Neural crest cell (in vitro differentiated cells): ENCODE data around the gene LIN7B. TPM values are rescaled to one million over a fixed set of nuclear protein-coding genes. Genes with fewer than 3 reads are reported as not detected.

Experiments
- DNase-seq: peaks from one replicate; pipeline ENCODE4 v3.0.0; 2021; ENCODE audit warnings: low read depth, mixed read lengths, low spot score
- H3K27ac Mint-ChIP-seq: one replicate; pipeline ENCODE4 v1.8.0; 2021; ENCODE audit warnings: mild to moderate bottlenecking, mixed read lengths; ENCODE audit not compliant: unreplicated experiment
- H3K27me3 Mint-ChIP-seq: 2 replicates; pipeline ENCODE4 v1.8.0; 2021; ENCODE audit warnings: low read depth, mild to moderate bottlenecking, mixed read lengths
- H3K36me3 Mint-ChIP-seq: 2 replicates; pipeline ENCODE4 v1.8.0; 2021; ENCODE audit warnings: low read depth, mild to moderate bottlenecking, mixed read lengths
- H3K4me1 Mint-ChIP-seq: 2 replicates; pipeline ENCODE4 v1.8.0; 2021; ENCODE audit warnings: mixed read lengths
- H3K4me3 Mint-ChIP-seq: one replicate; pipeline ENCODE4 v1.8.0; 2021; ENCODE audit warnings: mild to moderate bottlenecking, mixed read lengths
- H3K9me3 Mint-ChIP-seq: 2 replicates; pipeline ENCODE4 v1.8.0; 2021; ENCODE audit warnings: mixed read lengths
- total RNA-seq: library from RNA; stranded (reverse); gene quantifications from 2 replicates; pipeline ENCODE4 v1.2.1, GENCODE V29; 2021
- TF ChIP-seq, protein P1 (sequence below): fragments of 200-600 bp; sonication (generic); conservative IDR thresholded peaks from 2 replicates; pipeline ENCODE4 v1.5.0; 2021; ENCODE audit warnings: antibody characterized with exemption, mild to moderate bottlenecking

The LIN7B gene
- total RNA-seq, 1 donor from 2014 or later, result 5.4 TPM

DNA sequence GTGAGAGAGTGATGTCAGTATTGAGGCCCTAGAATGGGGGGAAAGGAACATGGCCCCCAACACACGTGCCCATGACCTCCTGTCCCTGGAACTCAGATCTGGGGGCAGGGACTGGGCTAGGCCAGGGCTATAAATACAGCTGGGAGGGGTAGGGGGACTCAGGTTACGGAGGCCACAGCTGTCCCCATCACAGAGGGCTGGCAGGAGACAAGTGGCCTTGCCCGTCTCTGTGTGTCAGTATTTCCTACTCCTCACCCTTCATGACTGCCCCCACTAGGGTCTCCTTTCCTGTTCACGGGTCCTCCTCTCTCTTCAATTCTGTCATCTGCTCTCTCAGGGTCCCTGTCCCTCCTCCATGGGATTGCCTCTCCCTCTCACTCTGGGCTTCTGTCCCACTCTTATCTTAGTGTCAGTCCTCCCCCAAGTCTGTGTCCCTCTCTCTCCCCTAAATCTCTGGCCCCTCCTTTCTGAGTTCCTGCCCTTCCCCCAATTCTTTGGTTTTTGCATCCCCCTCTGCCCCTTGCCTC, 41.7 kb downstream of the LIN7B start:
- no peaks in the 10 kb centered on the region for H3K36me3 Mint-ChIP-seq
- TF ChIP-seq, protein P1, sequence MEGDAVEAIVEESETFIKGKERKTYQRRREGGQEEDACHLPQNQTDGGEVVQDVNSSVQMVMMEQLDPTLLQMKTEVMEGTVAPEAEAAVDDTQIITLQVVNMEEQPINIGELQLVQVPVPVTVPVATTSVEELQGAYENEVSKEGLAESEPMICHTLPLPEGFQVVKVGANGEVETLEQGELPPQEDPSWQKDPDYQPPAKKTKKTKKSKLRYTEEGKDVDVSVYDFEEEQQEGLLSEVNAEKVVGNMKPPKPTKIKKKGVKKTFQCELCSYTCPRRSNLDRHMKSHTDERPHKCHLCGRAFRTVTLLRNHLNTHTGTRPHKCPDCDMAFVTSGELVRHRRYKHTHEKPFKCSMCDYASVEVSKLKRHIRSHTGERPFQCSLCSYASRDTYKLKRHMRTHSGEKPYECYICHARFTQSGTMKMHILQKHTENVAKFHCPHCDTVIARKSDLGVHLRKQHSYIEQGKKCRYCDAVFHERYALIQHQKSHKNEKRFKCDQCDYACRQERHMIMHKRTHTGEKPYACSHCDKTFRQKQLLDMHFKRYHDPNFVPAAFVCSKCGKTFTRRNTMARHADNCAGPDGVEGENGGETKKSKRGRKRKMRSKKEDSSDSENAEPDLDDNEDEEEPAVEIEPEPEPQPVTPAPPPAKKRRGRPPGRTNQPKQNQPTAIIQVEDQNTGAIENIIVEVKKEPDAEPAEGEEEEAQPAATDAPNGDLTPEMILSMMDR, result no peak
- H3K27me3 Mint-ChIP-seq, result peaks cover 29% of the 10 kb centered on the region
- H3K9me3 Mint-ChIP-seq, result peaks cover 9% of the 10 kb centered on the region
- H3K4me3 Mint-ChIP-seq, result peak overlapping the region; percentile 75
- H3K4me1 Mint-ChIP-seq, result peaks cover 25% of the 10 kb centered on the region
- DNase-seq, result no peak
- H3K27ac Mint-ChIP-seq, result no peak overlapping the region

DNA sequence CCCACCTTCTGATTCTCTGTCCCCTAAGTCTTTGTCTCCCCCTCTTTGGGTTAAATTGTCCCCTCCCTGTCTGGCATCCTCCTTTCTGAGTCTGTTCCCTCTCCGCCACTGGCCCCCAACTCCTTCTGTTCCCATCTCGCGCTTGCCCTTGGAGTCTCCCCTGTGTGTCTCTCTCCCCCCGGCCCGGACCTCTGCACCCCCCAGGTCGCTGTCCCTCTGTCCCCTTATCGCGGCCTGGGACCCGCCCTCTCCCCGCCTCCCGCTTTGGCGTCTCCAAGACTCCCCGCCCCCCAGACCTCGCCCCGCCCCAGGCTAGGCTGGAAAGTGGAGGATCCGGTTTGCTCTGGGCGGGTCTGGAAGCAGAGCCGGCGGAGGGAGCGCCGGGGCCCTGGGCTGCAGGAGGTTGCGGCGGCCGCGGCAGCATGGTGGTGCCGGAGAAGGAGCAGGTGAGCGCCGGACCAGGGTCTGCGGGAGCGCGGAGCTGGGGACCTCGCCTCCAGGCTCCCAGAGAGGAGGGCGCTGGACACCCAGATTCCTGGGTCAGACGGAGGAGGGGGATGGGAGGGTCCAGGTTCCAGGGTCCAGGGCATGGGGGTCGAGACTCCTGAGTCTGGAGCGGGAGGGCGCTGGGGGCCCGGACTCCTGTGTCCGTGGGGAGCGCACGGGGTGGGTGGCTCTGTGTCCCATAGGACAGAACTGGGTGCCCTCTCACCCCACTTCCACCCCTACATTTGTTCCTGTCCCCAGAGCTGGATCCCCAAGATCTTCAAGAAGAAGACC, 43.5 kb downstream of the LIN7B start, which contains the start of gene TRPM4:
Gene TRPM4, plus strand, starts transcription at position 348 of the 780 bp plus-strand sequence. Its CDS starts 75 bp downstream, at position 423.
- peaks cover 9% of the 10 kb centered on the region for H3K9me3 Mint-ChIP-seq
- H3K36me3 Mint-ChIP-seq, result no peaks in the 10 kb centered on the region
- TF ChIP-seq, protein P1, result no peak
- H3K4me3 Mint-ChIP-seq, result peak within 1 kb of the TSS; percentile 73
- peaks cover 20% of the 10 kb centered on the region for H3K4me1 Mint-ChIP-seq
- peaks cover 23% of the 10 kb centered on the region for H3K27me3 Mint-ChIP-seq
- DNase-seq, result peak; percentile 81
- H3K27ac Mint-ChIP-seq, result no peak within 1 kb of the TSS

DNA sequence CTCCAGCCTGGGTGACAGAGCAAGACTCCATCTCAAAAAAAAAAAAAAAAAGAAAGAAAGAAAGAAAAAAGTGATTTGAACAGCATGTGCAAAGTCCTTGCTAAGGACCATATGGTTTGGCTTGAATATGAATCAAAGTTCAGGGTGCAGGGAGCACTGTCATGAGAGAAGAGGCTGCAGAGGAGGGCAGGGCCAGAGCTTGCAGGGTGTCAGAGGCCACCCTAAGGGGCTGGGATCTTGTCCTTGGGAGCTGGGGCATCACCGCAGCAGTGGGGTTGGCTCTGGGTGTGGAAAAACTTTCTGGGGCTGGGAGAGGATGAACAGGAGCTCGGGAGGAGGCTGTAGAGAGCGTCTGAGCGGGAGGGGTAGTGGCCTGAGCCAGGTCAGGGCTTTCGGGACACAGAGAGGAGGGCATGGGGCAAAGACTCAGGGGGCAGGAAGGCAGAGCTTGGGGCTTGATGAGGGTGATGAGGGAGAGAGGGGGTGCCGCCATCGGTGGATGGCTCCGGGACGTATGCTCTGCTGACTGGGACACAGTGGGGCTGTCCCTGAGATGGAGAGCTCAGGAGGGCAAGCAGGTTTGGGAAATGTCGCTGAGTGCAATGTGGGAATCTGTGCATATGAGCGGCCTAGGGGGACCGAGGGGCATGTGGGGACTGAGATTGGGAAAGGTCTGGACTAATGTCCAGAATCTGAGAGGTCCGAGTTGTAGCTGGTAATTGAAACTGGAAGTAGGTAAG, 46.5 kb downstream of the LIN7B start:
- Mint-ChIP-seq H3K27me3 (peaks cover 16% of the 10 kb centered on the region), H3K27ac (no peak overlapping the region), H3K4me1 (peaks cover 17% of the 10 kb centered on the region), H3K4me3 (no peak overlapping the region), H3K9me3 (no peaks in the 10 kb centered on the region), H3K36me3 (no peaks in the 10 kb centered on the region)
- no peak for DNase-seq
- TF ChIP-seq, protein P1, result no peak

DNA sequence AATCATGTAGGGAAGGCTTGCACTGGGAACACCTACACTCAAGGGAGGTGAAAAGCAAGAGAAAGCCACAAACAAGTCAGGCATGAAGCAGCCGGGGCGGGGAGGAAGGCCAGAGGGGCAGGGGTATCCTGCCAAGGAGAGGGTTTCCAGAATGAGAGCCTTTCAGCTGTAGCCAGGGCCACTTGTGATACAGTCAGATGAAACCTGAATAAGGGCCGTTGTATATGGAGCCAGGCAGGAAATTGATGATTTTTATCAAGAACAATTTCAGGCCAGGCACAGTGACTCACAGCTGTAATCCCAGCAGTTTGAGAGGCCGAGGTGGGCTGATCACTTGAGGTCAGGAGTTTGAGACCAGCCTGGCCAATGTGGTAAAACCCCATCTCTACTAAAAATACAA, 47.8 kb downstream of the LIN7B start:
- Mint-ChIP-seq H3K9me3 (no peaks in the 10 kb centered on the region), H3K36me3 (no peaks in the 10 kb centered on the region), H3K4me1 (peaks cover 11% of the 10 kb centered on the region), H3K4me3 (no peak overlapping the region), H3K27ac (no peak overlapping the region), H3K27me3 (peaks cover 14% of the 10 kb centered on the region)
- no peak for DNase-seq
- TF ChIP-seq, protein P1, result no peak

DNA sequence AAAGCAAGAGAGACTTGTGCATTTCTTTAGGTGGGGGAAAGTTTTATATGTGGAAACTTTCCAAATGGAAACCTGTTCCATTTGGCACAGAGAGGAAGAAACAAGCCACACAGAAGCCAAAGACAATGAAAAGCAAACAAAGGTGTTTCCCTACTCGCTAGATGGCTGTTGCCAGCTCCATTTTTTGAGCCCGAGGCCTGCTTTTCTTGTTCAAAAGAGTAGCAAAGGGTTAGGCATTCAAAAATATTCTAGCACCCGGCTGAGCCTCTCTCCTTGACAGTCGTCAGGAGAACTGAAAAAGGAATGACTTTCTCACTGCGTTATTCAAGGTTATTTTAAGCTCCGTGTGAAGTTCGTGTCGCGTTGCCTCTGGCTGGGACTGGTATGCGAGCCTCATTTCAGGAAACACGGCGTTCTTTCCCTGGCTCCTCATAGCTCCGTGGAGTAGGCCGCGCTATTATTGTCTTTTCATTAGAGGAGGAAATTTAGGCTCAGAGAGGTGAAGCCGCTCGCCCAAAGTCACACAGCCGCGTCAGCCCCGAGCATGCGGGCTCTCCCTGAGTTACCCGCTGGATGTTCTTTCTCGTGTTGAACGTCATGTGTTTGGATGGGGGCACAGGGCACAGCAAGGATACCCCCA, 51.1 kb downstream of the LIN7B start:
- H3K27ac Mint-ChIP-seq, result no peak overlapping the region
- peaks cover 3% of the 10 kb centered on the region for H3K27me3 Mint-ChIP-seq

More for the DNA sequence above, 51.1 kb downstream of the LIN7B start:
- Mint-ChIP-seq H3K9me3 (no peaks in the 10 kb centered on the region), H3K4me1 (no peaks in the 10 kb centered on the region), H3K4me3 (no peak overlapping the region), H3K36me3 (no peaks in the 10 kb centered on the region)
- DNase-seq, result no peak
- TF ChIP-seq, protein P1, result no peak
